ENCODE data around the gene ADARB1. TPM values are rescaled to one million over a fixed set of nuclear protein-coding genes. Genes with fewer than 3 reads are reported as not detected.

The ADARB1 gene
- total and polyA plus RNA-seq, 9 donors, result 6.0 to 23.7 (median 16.3) TPM

- no peak overlapping the region for H3K27ac ChIP-seq
- no peaks in the 10 kb centered on the region for H3K36me3 ChIP-seq
- no peak overlapping the region for H3K4me3 ChIP-seq
- 91 to 99% (median 96%) methylated on average over 6 of the region's 6 CpGs for WGBS, 3 donors
- TF ChIP-seq POLR2A (IDR thresholded peaks at IDR 0.05) (no peak), CTCF (IDR thresholded peaks at IDR 0.05) (no peak), EP300 (IDR thresholded peaks at IDR 0.05) (no peak)
- no peaks in the 10 kb centered on the region for H3K9me3 ChIP-seq
- no peak for DNase-seq
- intact Hi-C loops (cut with DNase I), result no loop called here
- H3K4me1 ChIP-seq (ENCODE audit: insufficient read depth), result no peaks in the 10 kb centered on the region
- H3K27me3 ChIP-seq, result no peaks in the 10 kb centered on the region
Measured at GRCh38 chr21:45177039-45177438, 102.7 kb downstream of the ADARB1 start.

GRCh38 chr21:45178070-45178608, 103.8 kb downstream of the ADARB1 start:
- H3K4me1 ChIP-seq (ENCODE audit: insufficient read depth), result no peaks in the 10 kb centered on the region
- H3K27me3 ChIP-seq, result no peaks in the 10 kb centered on the region
- intact Hi-C loops (cut with DNase I), result no loop called here
- peak in 1 of 5 donors; percentile 13 for DNase-seq
- H3K4me3 ChIP-seq, result no peak overlapping the region
- WGBS, 3 donors, result 94 to 96% (median 94%) methylated on average over 12 of the region's 12 CpGs
- H3K9me3 ChIP-seq, result no peaks in the 10 kb centered on the region
- no peak for TF ChIP-seq CTCF (IDR thresholded peaks at IDR 0.05)
- TF ChIP-seq POLR2A (IDR thresholded peaks at IDR 0.05), result no peak
- no peak for TF ChIP-seq EP300 (IDR thresholded peaks at IDR 0.05)
- no peaks in the 10 kb centered on the region for H3K36me3 ChIP-seq
- no peak overlapping the region for H3K27ac ChIP-seq

GRCh38 chr21:45178971-45179370, 104.6 kb downstream of the ADARB1 start:
- no peak for DNase-seq
- Histone ChIP-seq H3K4me1 (ENCODE audit: insufficient read depth) (no peaks in the 10 kb centered on the region), H3K36me3 (no peaks in the 10 kb centered on the region), H3K27ac (no peak overlapping the region), H3K4me3 (no peak overlapping the region), H3K27me3 (no peaks in the 10 kb centered on the region), H3K9me3 (no peaks in the 10 kb centered on the region)
- whole genome bisulfite sequencing, 3 donors, result 94 to 96% (median 94%) methylated on average over 11 of the region's 11 CpGs
- TF ChIP-seq POLR2A (IDR thresholded peaks at IDR 0.05) (no peak), CTCF (IDR thresholded peaks at IDR 0.05) (no peak), EP300 (IDR thresholded peaks at IDR 0.05) (no peak)
- intact Hi-C loops (cut with DNase I), result no loop called here

- no peaks in the 10 kb centered on the region for H3K27me3 ChIP-seq
- no peak overlapping the region for H3K4me3 ChIP-seq
- H3K4me1 ChIP-seq (ENCODE audit: insufficient read depth), result no peaks in the 10 kb centered on the region
- DNase-seq, result no peak
- intact Hi-C loops (cut with DNase I), result no loop called here
- H3K27ac ChIP-seq, result no peak overlapping the region
- WGBS, 3 donors, result 93 to 95% (median 94%) methylated on average over 20 of the region's 20 CpGs
- TF ChIP-seq CTCF (IDR thresholded peaks at IDR 0.05), result no peak
- no peak for TF ChIP-seq POLR2A (IDR thresholded peaks at IDR 0.05)
- no peak for TF ChIP-seq EP300 (IDR thresholded peaks at IDR 0.05)
- no peaks in the 10 kb centered on the region for H3K9me3 ChIP-seq
- H3K36me3 ChIP-seq, result no peaks in the 10 kb centered on the region
Measured at GRCh38 chr21:45179568-45180245, 105.3 kb downstream of the ADARB1 start.

All from ovary (tissue), 9 donors.